ENCODE measurements around the gene ZDHHC7. TPM values are rescaled to one million over a fixed set of nuclear protein-coding genes. Genes with fewer than 3 reads are reported as not detected.

Gene ZDHHC7
- total and polyA plus RNA-seq, 9 of the 15 experiments (the other 6 are each of a cell fraction or from before 2014, with no cell fraction given): 1.7 to 49.7 (median 37.4) TPM

DNA sequence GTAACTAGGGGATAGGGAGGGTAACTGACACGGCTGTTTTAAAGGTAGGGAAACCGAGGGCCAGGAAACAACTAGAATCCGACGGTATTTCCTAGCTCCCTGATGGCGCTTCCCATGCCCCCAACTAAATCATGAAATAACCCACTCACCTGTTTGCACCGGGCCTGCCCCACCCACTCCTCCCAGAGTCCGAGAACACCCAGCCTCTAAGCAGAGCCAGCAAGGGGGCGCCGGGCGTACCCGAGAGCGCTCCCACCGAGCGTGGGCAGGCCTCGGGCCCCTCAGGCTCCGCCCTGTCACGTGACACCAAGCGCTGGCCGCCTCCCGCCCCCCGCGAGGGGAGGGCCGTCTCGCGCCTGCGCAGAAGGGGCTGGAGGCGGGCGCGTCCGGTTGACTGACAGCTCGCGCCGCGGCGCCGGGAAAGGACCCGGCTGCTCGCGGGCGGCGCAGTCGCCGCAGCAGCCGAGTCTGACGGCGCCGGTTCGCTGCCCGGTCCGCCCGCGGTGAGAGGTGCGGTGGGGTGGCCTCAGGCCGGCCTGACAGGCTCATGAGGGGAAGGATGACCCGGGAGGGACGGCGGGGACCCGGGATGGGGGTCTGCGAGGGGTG is 16.1 kb upstream of the ZDHHC7 start, which contains the start of gene KIAA0513 (continued):
- no peak; the same call in 1 of the 2 replicates for TF ChIP-seq PHB (CRISPR knock-in tag; IDR thresholded peaks at IDR 0.05)
- peak in 1 of 2 experiments; percentile 66; a peak in 1 of 4 replicates for TF ChIP-seq KDM4B (IDR thresholded peaks at IDR 0.05; ENCODE audit: borderline replicate concordance in 2 of 2, low read depth in 1 of 2)
- no peak for TF ChIP-seq ZNF224 (CRISPR knock-in tag; IDR thresholded peaks at IDR 0.05)
- TF ChIP-seq EGR1 (conservative IDR thresholded peaks at IDR 0.05): peak; percentile 95
- TF ChIP-seq FOXK1 (CRISPR knock-in tag; IDR thresholded peaks at IDR 0.05; ENCODE audit: borderline replicate concordance): no peak
- TF ChIP-seq, protein P1, sequence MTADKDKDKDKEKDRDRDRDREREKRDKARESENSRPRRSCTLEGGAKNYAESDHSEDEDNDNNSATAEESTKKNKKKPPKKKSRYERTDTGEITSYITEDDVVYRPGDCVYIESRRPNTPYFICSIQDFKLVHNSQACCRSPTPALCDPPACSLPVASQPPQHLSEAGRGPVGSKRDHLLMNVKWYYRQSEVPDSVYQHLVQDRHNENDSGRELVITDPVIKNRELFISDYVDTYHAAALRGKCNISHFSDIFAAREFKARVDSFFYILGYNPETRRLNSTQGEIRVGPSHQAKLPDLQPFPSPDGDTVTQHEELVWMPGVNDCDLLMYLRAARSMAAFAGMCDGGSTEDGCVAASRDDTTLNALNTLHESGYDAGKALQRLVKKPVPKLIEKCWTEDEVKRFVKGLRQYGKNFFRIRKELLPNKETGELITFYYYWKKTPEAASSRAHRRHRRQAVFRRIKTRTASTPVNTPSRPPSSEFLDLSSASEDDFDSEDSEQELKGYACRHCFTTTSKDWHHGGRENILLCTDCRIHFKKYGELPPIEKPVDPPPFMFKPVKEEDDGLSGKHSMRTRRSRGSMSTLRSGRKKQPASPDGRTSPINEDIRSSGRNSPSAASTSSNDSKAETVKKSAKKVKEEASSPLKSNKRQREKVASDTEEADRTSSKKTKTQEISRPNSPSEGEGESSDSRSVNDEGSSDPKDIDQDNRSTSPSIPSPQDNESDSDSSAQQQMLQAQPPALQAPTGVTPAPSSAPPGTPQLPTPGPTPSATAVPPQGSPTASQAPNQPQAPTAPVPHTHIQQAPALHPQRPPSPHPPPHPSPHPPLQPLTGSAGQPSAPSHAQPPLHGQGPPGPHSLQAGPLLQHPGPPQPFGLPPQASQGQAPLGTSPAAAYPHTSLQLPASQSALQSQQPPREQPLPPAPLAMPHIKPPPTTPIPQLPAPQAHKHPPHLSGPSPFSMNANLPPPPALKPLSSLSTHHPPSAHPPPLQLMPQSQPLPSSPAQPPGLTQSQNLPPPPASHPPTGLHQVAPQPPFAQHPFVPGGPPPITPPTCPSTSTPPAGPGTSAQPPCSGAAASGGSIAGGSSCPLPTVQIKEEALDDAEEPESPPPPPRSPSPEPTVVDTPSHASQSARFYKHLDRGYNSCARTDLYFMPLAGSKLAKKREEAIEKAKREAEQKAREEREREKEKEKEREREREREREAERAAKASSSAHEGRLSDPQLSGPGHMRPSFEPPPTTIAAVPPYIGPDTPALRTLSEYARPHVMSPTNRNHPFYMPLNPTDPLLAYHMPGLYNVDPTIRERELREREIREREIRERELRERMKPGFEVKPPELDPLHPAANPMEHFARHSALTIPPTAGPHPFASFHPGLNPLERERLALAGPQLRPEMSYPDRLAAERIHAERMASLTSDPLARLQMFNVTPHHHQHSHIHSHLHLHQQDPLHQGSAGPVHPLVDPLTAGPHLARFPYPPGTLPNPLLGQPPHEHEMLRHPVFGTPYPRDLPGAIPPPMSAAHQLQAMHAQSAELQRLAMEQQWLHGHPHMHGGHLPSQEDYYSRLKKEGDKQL (CRISPR knock-in tag; IDR thresholded peaks at IDR 0.05; ENCODE audit: borderline replicate concordance): no peak
- TF ChIP-seq, protein P2, sequence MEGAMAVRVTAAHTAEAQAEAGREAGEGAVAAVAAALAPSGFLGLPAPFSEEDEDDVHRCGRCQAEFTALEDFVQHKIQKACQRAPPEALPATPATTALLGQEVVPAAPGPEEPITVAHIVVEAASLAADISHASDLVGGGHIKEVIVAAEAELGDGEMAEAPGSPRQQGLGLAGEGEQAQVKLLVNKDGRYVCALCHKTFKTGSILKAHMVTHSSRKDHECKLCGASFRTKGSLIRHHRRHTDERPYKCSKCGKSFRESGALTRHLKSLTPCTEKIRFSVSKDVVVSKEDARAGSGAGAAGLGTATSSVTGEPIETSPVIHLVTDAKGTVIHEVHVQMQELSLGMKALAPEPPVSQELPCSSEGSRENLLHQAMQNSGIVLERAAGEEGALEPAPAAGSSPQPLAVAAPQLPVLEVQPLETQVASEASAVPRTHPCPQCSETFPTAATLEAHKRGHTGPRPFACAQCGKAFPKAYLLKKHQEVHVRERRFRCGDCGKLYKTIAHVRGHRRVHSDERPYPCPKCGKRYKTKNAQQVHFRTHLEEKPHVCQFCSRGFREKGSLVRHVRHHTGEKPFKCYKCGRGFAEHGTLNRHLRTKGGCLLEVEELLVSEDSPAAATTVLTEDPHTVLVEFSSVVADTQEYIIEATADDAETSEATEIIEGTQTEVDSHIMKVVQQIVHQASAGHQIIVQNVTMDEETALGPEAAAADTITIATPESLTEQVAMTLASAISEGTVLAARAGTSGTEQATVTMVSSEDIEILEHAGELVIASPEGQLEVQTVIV (CRISPR knock-in tag; IDR thresholded peaks at IDR 0.05; ENCODE audit: borderline replicate concordance): no peak
- no peak for TF ChIP-seq MYBL2 (IDR thresholded peaks at IDR 0.05; ENCODE audit: low read depth)
- TF ChIP-seq MYBL2 (CRISPR knock-in tag; IDR thresholded peaks at IDR 0.05; ENCODE audit: borderline replicate concordance): no peak
- TF ChIP-seq MCM7 (IDR thresholded peaks at IDR 0.05): no peak
- TF ChIP-seq BMI1 (IDR thresholded peaks at IDR 0.05; ENCODE audit: low read length): no peak
- TF ChIP-seq CBX5 (IDR thresholded peaks at IDR 0.05; ENCODE audit: borderline replicate concordance, low read depth): no peak
- TF ChIP-seq BRD4 (IDR thresholded peaks at IDR 0.05): no peak
- TF ChIP-seq MTA1 (IDR thresholded peaks at IDR 0.05; ENCODE audit: borderline replicate concordance): peak; percentile 27; the same call in 1 of the 2 replicates
- TF ChIP-seq, protein P3, sequence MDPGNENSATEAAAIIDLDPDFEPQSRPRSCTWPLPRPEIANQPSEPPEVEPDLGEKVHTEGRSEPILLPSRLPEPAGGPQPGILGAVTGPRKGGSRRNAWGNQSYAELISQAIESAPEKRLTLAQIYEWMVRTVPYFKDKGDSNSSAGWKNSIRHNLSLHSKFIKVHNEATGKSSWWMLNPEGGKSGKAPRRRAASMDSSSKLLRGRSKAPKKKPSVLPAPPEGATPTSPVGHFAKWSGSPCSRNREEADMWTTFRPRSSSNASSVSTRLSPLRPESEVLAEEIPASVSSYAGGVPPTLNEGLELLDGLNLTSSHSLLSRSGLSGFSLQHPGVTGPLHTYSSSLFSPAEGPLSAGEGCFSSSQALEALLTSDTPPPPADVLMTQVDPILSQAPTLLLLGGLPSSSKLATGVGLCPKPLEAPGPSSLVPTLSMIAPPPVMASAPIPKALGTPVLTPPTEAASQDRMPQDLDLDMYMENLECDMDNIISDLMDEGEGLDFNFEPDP (CRISPR knock-in tag; IDR thresholded peaks at IDR 0.05): no peak
- TF ChIP-seq SUPT5H (IDR thresholded peaks at IDR 0.05): peak; percentile 83
- TF ChIP-seq PTTG1 (tag; IDR thresholded peaks at IDR 0.05; ENCODE audit: low read depth): no peak
- TF ChIP-seq DDX20 (tag; IDR thresholded peaks at IDR 0.05; ENCODE audit: low read depth): no peak

Measured in K562 (cell line).